ENCODE data around the gene COL17A1.

The COL17A1 gene

GRCh38 chr10:104037261-104037951 lies 48.3 kb downstream of the COL17A1 start:
- Histone ChIP-seq H3K36me3 (ENCODE audit: control insufficient read depth, insufficient read depth, low read length) (no peaks in the 10 kb centered on the region), H3K27me3 (ENCODE audit: insufficient read depth, low read length, poor library complexity) (no peaks in the 10 kb centered on the region), H2BK15ac (replicated peaks; ENCODE audit: low read depth) (no peak overlapping the region), H3K79me2 (ENCODE audit: control insufficient read depth, insufficient read depth, low read length) (no peaks in the 10 kb centered on the region), H3K79me1 (ENCODE audit: low read length) (no peaks in the 10 kb centered on the region), H2AK5ac (ENCODE audit: low read length) (no peak overlapping the region), H2BK120ac (ENCODE audit: low read depth, low read length) (no peak overlapping the region), H3K4me1 (ENCODE audit: control insufficient read depth, low read depth, low read length) (no peaks in the 10 kb centered on the region), H3K4me2 (ENCODE audit: low read length) (no peak overlapping the region), H3K4me3 (ENCODE audit: low read length) (no peak overlapping the region), H3K23ac (ENCODE audit: low read length) (no peak overlapping the region), H3K9ac (ENCODE audit: low read length) (no peak overlapping the region), H3K18ac (ENCODE audit: low read length) (no peak overlapping the region), H3K56ac (ENCODE audit: low read length) (no peak overlapping the region), H3K4ac (ENCODE audit: low read depth, low read length) (no peak overlapping the region), H2BK5ac (ENCODE audit: low read length) (no peak overlapping the region), H3K27ac (ENCODE audit: low read depth, low read length) (no peak overlapping the region), H4K8ac (ENCODE audit: low read depth, low read length) (no peak overlapping the region), H4K5ac (ENCODE audit: low read length) (no peak overlapping the region)
- no CpG with 5 or more reads among the region's 16 CpGs for WGBS (ENCODE audit: extremely low coverage, insufficient coverage, low lambda C conversion rate)
- DNase-seq, result no peak

- no peaks in the 10 kb centered on the region for H3K79me1 ChIP-seq (ENCODE audit: low read length)
- no peaks in the 10 kb centered on the region for H3K36me3 ChIP-seq (ENCODE audit: control insufficient read depth, insufficient read depth, low read length)
- H4K8ac ChIP-seq (ENCODE audit: low read depth, low read length), result no peak overlapping the region
- WGBS (ENCODE audit: extremely low coverage, insufficient coverage, low lambda C conversion rate), result no CpG with 5 or more reads among the region's 21 CpGs
- H2BK120ac ChIP-seq (ENCODE audit: low read depth, low read length), result no peak overlapping the region
- no peak overlapping the region for H2BK5ac ChIP-seq (ENCODE audit: low read length)
- H3K18ac ChIP-seq (ENCODE audit: low read length), result no peak overlapping the region
- H3K27me3 ChIP-seq (ENCODE audit: insufficient read depth, low read length, poor library complexity), result no peaks in the 10 kb centered on the region
- H3K9ac ChIP-seq (ENCODE audit: low read length), result no peak overlapping the region
- H3K4me2 ChIP-seq (ENCODE audit: low read length), result no peak overlapping the region
- no peak overlapping the region for H3K56ac ChIP-seq (ENCODE audit: low read length)
- DNase-seq, result no peak
- no peak overlapping the region for H3K4me3 ChIP-seq (ENCODE audit: low read length)
- no peak overlapping the region for H4K5ac ChIP-seq (ENCODE audit: low read length)
- H3K4ac ChIP-seq (ENCODE audit: low read depth, low read length), result no peak overlapping the region
- H3K79me2 ChIP-seq (ENCODE audit: control insufficient read depth, insufficient read depth, low read length), result no peaks in the 10 kb centered on the region
- H2BK15ac ChIP-seq (replicated peaks; ENCODE audit: low read depth), result no peak overlapping the region
- no peak overlapping the region for H2AK5ac ChIP-seq (ENCODE audit: low read length)
- no peak overlapping the region for H3K27ac ChIP-seq (ENCODE audit: low read depth, low read length)
- H3K23ac ChIP-seq (ENCODE audit: low read length), result no peak overlapping the region
- H3K4me1 ChIP-seq (ENCODE audit: control insufficient read depth, low read depth, low read length), result peaks cover 5% of the 10 kb centered on the region
These were observed 49.0 kb downstream of the COL17A1 start for GRCh38 chr10:104036518-104037260.

- Histone ChIP-seq H3K4me1 (ENCODE audit: control insufficient read depth, low read depth, low read length) (peaks cover 5% of the 10 kb centered on the region), H2BK120ac (ENCODE audit: low read depth, low read length) (no peak overlapping the region), H3K18ac (ENCODE audit: low read length) (no peak overlapping the region), H3K4me2 (ENCODE audit: low read length) (no peak overlapping the region), H3K56ac (ENCODE audit: low read length) (no peak overlapping the region), H3K79me2 (ENCODE audit: control insufficient read depth, insufficient read depth, low read length) (no peaks in the 10 kb centered on the region), H2BK5ac (ENCODE audit: low read length) (no peak overlapping the region), H3K4ac (ENCODE audit: low read depth, low read length) (no peak overlapping the region), H3K23ac (ENCODE audit: low read length) (no peak overlapping the region), H3K79me1 (ENCODE audit: low read length) (no peaks in the 10 kb centered on the region), H3K4me3 (ENCODE audit: low read length) (no peak overlapping the region), H2AK5ac (ENCODE audit: low read length) (no peak overlapping the region), H3K36me3 (ENCODE audit: control insufficient read depth, insufficient read depth, low read length) (no peaks in the 10 kb centered on the region), H2BK15ac (replicated peaks; ENCODE audit: low read depth) (no peak overlapping the region), H3K27me3 (ENCODE audit: insufficient read depth, low read length, poor library complexity) (no peaks in the 10 kb centered on the region), H4K5ac (ENCODE audit: low read length) (no peak overlapping the region), H3K27ac (ENCODE audit: low read depth, low read length) (no peak overlapping the region), H4K8ac (ENCODE audit: low read depth, low read length) (no peak overlapping the region), H3K9ac (ENCODE audit: low read length) (no peak overlapping the region)
- DNase-seq, result no peak
- no CpG with 5 or more reads among the region's 3 CpGs for WGBS (ENCODE audit: extremely low coverage, insufficient coverage, low lambda C conversion rate)
These were observed 49.7 kb downstream of the COL17A1 start for GRCh38 chr10:104036069-104036384.

GRCh38 chr10:104035194-104036068 lies 50.2 kb downstream of the COL17A1 start:
- H3K23ac ChIP-seq (ENCODE audit: low read length), result no peak overlapping the region
- no peak for DNase-seq
- H2AK5ac ChIP-seq (ENCODE audit: low read length), result no peak overlapping the region
- no peak overlapping the region for H2BK15ac ChIP-seq (replicated peaks; ENCODE audit: low read depth)
- H3K9ac ChIP-seq (ENCODE audit: low read length), result no peak overlapping the region
- no peak overlapping the region for H3K18ac ChIP-seq (ENCODE audit: low read length)
- no peaks in the 10 kb centered on the region for H3K79me2 ChIP-seq (ENCODE audit: control insufficient read depth, insufficient read depth, low read length)
- H2BK5ac ChIP-seq (ENCODE audit: low read length), result no peak overlapping the region
- no peaks in the 10 kb centered on the region for H3K36me3 ChIP-seq (ENCODE audit: control insufficient read depth, insufficient read depth, low read length)
- H3K4ac ChIP-seq (ENCODE audit: low read depth, low read length), result no peak overlapping the region
- H3K27me3 ChIP-seq (ENCODE audit: insufficient read depth, low read length, poor library complexity), result no peaks in the 10 kb centered on the region
- H2BK120ac ChIP-seq (ENCODE audit: low read depth, low read length), result no peak overlapping the region
- peaks cover 5% of the 10 kb centered on the region for H3K4me1 ChIP-seq (ENCODE audit: control insufficient read depth, low read depth, low read length)
- H3K79me1 ChIP-seq (ENCODE audit: low read length), result no peaks in the 10 kb centered on the region
- no peak overlapping the region for H4K5ac ChIP-seq (ENCODE audit: low read length)
- no peak overlapping the region for H4K8ac ChIP-seq (ENCODE audit: low read depth, low read length)
- no peak overlapping the region for H3K4me3 ChIP-seq (ENCODE audit: low read length)
- WGBS (ENCODE audit: extremely low coverage, insufficient coverage, low lambda C conversion rate), result 97% methylated on average over 5 of the region's 18 CpGs
- H3K56ac ChIP-seq (ENCODE audit: low read length), result no peak overlapping the region
- H3K27ac ChIP-seq (ENCODE audit: low read depth, low read length), result no peak overlapping the region
- no peak overlapping the region for H3K4me2 ChIP-seq (ENCODE audit: low read length)

- DNase-seq, result no peak
- Histone ChIP-seq H3K56ac (ENCODE audit: low read length) (no peak overlapping the region), H2BK15ac (replicated peaks; ENCODE audit: low read depth) (no peak overlapping the region), H4K5ac (ENCODE audit: low read length) (no peak overlapping the region), H3K79me1 (ENCODE audit: low read length) (no peaks in the 10 kb centered on the region), H3K4ac (ENCODE audit: low read depth, low read length) (no peak overlapping the region), H2BK5ac (ENCODE audit: low read length) (no peak overlapping the region), H3K23ac (ENCODE audit: low read length) (no peak overlapping the region), H2AK5ac (ENCODE audit: low read length) (no peak overlapping the region), H3K18ac (ENCODE audit: low read length) (no peak overlapping the region), H3K27ac (ENCODE audit: low read depth, low read length) (no peak overlapping the region), H4K8ac (ENCODE audit: low read depth, low read length) (no peak overlapping the region), H3K79me2 (ENCODE audit: control insufficient read depth, insufficient read depth, low read length) (no peaks in the 10 kb centered on the region), H3K4me1 (ENCODE audit: control insufficient read depth, low read depth, low read length) (peaks cover 5% of the 10 kb centered on the region), H2BK120ac (ENCODE audit: low read depth, low read length) (no peak overlapping the region), H3K4me2 (ENCODE audit: low read length) (no peak overlapping the region), H3K27me3 (ENCODE audit: insufficient read depth, low read length, poor library complexity) (no peaks in the 10 kb centered on the region), H3K36me3 (ENCODE audit: control insufficient read depth, insufficient read depth, low read length) (no peaks in the 10 kb centered on the region), H3K4me3 (ENCODE audit: low read length) (no peak overlapping the region), H3K9ac (ENCODE audit: low read length) (no peak overlapping the region)
- no CpG with 5 or more reads among the region's 23 CpGs for WGBS (ENCODE audit: extremely low coverage, insufficient coverage, low lambda C conversion rate)
These were observed 51.1 kb downstream of the COL17A1 start for GRCh38 chr10:104034401-104035193.

Measured in mesendoderm (in vitro differentiated cells).